NCI-H774 (cell line): ENCODE measurements around the gene ZNF48.
A peak's percentile ranks its signal among the peaks of the same experiment; 100 is the strongest.
"Not testable (repeated sequence)": the region's sequence is repeated elsewhere in the genome, so short reads cannot be mapped to it uniquely, and the experiment has no call there.

Source experiments
- DNase-seq: peaks from one replicate; lab custom pipeline; 2025; lab: John Stamatoyannopoulos, UW

Gene ZNF48

GRCh38 chr16:30378236-30379157 is 16.7 kb upstream of the ZNF48 start:
- peak; percentile 98 for DNase-seq

GRCh38 chr16:30379158-30379783 is 15.9 kb upstream of the ZNF48 start:
- DNase-seq: no peak

GRCh38 chr16:30380072-30380802 is 15.0 kb upstream of the ZNF48 start:
- no peak for DNase-seq

GRCh38 chr16:30380803-30381208 is 14.4 kb upstream of the ZNF48 start:
- DNase-seq: no peak

- no peak for DNase-seq
Observed at GRCh38 chr16:30381291-30382041, 13.8 kb upstream of the ZNF48 start.

- DNase-seq: no peak
Observed at GRCh38 chr16:30382111-30382881, 12.9 kb upstream of the ZNF48 start, which contains the start of gene SEPTIN1. TSS of gene SEPTIN1 (minus strand) at chr16:30382561. CDS start at chr16:30382542, 19 bp downstream.

- no peak for DNase-seq
Observed at GRCh38 chr16:30383521-30383920, 11.7 kb upstream of the ZNF48 start.

GRCh38 chr16:30394592-30395154 is 547 bp upstream of the ZNF48 start:
- DNase-seq: no peak

- DNase-seq: no peak
Observed at GRCh38 chr16:30395992-30396585, 869 bp downstream of the ZNF48 start.

- DNase-seq: not testable (repeated sequence)
Observed at GRCh38 chr16:30396627-30397026, 1.4 kb downstream of the ZNF48 start.

- no peak for DNase-seq
Observed at GRCh38 chr16:30397056-30397455, 1.8 kb downstream of the ZNF48 start.

- DNase-seq: no peak
Observed at GRCh38 chr16:30397776-30398660, 2.8 kb downstream of the ZNF48 start.

- no peak for DNase-seq
Observed at GRCh38 chr16:30398661-30399434, 3.6 kb downstream of the ZNF48 start.

GRCh38 chr16:30399435-30400186 is 4.4 kb downstream of the ZNF48 start:
- DNase-seq: no peak

- DNase-seq: peak; percentile 51
Observed at GRCh38 chr16:30401768-30402425, 6.7 kb downstream of the ZNF48 start.

GRCh38 chr16:30406795-30407101 is 11.5 kb downstream of the ZNF48 start:
- DNase-seq: no peak

GRCh38 chr16:30407102-30407803 is 12.0 kb downstream of the ZNF48 start, which contains the start of gene ZNF771:
TSS of gene ZNF771 (plus strand) at chr16:30407606. CDS start at chr16:30408054, 448 bp downstream.
- DNase-seq: peak; percentile 79
